T-cell (primary cell): ENCODE data around the gene ZFP28. TPM values are rescaled to one million over a fixed set of nuclear protein-coding genes. Genes with fewer than 3 reads are reported as not detected.

Source experiments
- ATAC-seq, 4 experiments: fragments of 200-7000 bp in 3 of 4; fragments of 150-1000 bp in 1 of 4; cut with Tn5 transposase; replicated peaks in 1 of 4; 1 replicate in 3 of 4; 2 replicates in 1 of 4; pipeline ENCODE4 v1.10.0; 2021; ENCODE audit warnings: moderate library complexity in 3 of 4, mild to moderate bottlenecking in 2 of 4, moderate number of reproducible peaks in 1 of 4
- CTCF ChIA-PET, 2 donors: fragments of 300-600 bp; sonication (Branson Sonifier 250); formaldehyde crosslinking; loops; one replicate each; lab custom pipeline; 2022; ENCODE audit warnings: antibody characterized with exemption in 2 of 2; lab: Charles Lee
- POLR2A ChIA-PET, 2 donors: fragments of 300-600 bp; sonication (Branson Sonifier 250); formaldehyde crosslinking; loops; one replicate each; lab custom pipeline; 2022; ENCODE audit warnings: antibody characterized with exemption in 2 of 2; lab: Charles Lee
- DNase-seq, 35 experiments: peaks; one replicate each; pipeline versions ENCODE4 v3.0.0 to v3.0.0-alpha.2; 2013 to 2023
- H3K27ac ChIP-seq: one replicate; pipeline ENCODE4 v1.5.1; 2013; ENCODE audit warnings: low read length
- H3K27me3 ChIP-seq, 2 experiments: replicated peaks in 1 of 2; 1 replicate in 1 of 2; 2 replicates in 1 of 2; pipeline versions ENCODE4 v1.6.1 to v1.7.0; 2013; ENCODE audit warnings: low read length in 1 of 2, mixed read lengths in 1 of 2; ENCODE audit not compliant: control insufficient read depth in 2 of 2, insufficient read depth in 2 of 2; ENCODE audit errors: extremely low read depth in 1 of 2
- H3K36me3 ChIP-seq, 2 donors: 1 replicate in 1 of 2; 2 replicates in 1 of 2; pipeline versions ENCODE4 v1.6.1 to v1.7.0; 2013; ENCODE audit warnings: low read length in 1 of 2; ENCODE audit not compliant: control insufficient read depth in 2 of 2, insufficient read depth in 1 of 2; ENCODE audit errors: extremely low read depth in 1 of 2
- H3K4me1 ChIP-seq, 2 experiments: 1 replicate in 1 of 2; 2 replicates in 1 of 2; pipeline versions ENCODE4 v1.6.1 to v1.7.0; 2013; ENCODE audit warnings: low read length in 2 of 2, mixed read lengths in 1 of 2; ENCODE audit not compliant: insufficient read depth in 2 of 2, control insufficient read depth in 1 of 2; ENCODE audit errors: extremely low read depth in 1 of 2
- H3K4me3 ChIP-seq, 2 donors: 1 replicate in 1 of 2; 2 replicates in 1 of 2; pipeline versions ENCODE4 v1.5.1 to v1.7.0; 2013; ENCODE audit warnings: mild to moderate bottlenecking in 2 of 2, low read length in 1 of 2, moderate library complexity in 1 of 2; ENCODE audit not compliant: control insufficient read depth in 1 of 2; ENCODE audit errors: extremely low read depth in 1 of 2
- H3K9me3 ChIP-seq: 2 replicates; pipeline ENCODE4 v1.7.0; 2013
- H3K27ac Mint-ChIP-seq, 2 donors: one replicate each; pipeline ENCODE4 v1.8.0; 2020 to 2021; ENCODE audit warnings: mild to moderate bottlenecking in 2 of 2, mixed read lengths in 2 of 2
- H3K27me3 Mint-ChIP-seq, 2 donors: one replicate each; pipeline ENCODE4 v1.8.0; 2021 to 2022; ENCODE audit warnings: mixed read lengths in 2 of 2
- H3K36me3 Mint-ChIP-seq: one replicate; pipeline ENCODE4 v1.8.0; 2021; ENCODE audit warnings: mixed read lengths
- H3K4me1 Mint-ChIP-seq, 3 donors: one replicate each; pipeline ENCODE4 v1.8.0; 2020 to 2022; ENCODE audit warnings: mixed read lengths in 3 of 3, mild to moderate bottlenecking in 1 of 3
- H3K4me3 Mint-ChIP-seq, 3 donors: one replicate each; pipeline ENCODE4 v1.8.0; 2020 to 2022; ENCODE audit warnings: mild to moderate bottlenecking in 3 of 3, mixed read lengths in 3 of 3, moderate library complexity in 3 of 3
- H3K9me3 Mint-ChIP-seq, 3 donors: one replicate each; pipeline ENCODE4 v1.8.0; 2020 to 2022; ENCODE audit warnings: mixed read lengths in 3 of 3
- WGBS: methylation state at CpG from one replicate; pipeline ENCODE4 v1.1.5; 2013; ENCODE audit warnings: missing lambda C conversion rate; ENCODE audit not compliant: insufficient coverage; 5-methylcytosine and 5-hydroxymethylcytosine counted together
- total RNA-seq, 35 experiments: library from RNA in 6 of 35; stranded (reverse) in 6 of 35; fragments of 120-200 nt in 1 of 35; gene quantifications; one replicate each; pipeline versions ENCODE4 v1.2.1 to v1.2.4 and lab custom pipeline; 2013 to 2026

Gene ZFP28
- total RNA-seq, 5 donors from 2014 or later (not counting 1 experiment from before 2014, with no cell fraction given) = 4.2 to 12.2 (median 9.8) TPM

- Histone ChIP-seq H3K9me3 (peaks cover 32% of the 10 kb centered on the region), H3K27me3 (no peaks in the 10 kb centered on the region), H3K4me3 (peak overlapping the region in 1 of 2 donors; percentile 15), H3K36me3 (no peaks in the 10 kb centered on the region), H3K27ac (no peak overlapping the region), H3K4me1 (peaks cover 3 to 13% of the 10 kb centered on the region in 2 experiments)
- ChIA-PET CTCF (no interaction called here), POLR2A (no interaction called here)
- peaks cover 9 to 13% (median 9%) of the 10 kb centered on the region in 3 donors for H3K4me1 Mint-ChIP-seq
- DNase-seq (no peak), ATAC-seq (no peak)
- no peak overlapping the region for H3K27ac Mint-ChIP-seq
- H3K36me3 Mint-ChIP-seq = peaks cover 61% of the 10 kb centered on the region
- H3K4me3 Mint-ChIP-seq = no peak overlapping the region
- peaks cover 22 to 68% (median 57%) of the 10 kb centered on the region in 3 donors for H3K9me3 Mint-ChIP-seq
- no peaks in the 10 kb centered on the region for H3K27me3 Mint-ChIP-seq
- 60% methylated on average over 1 of the region's 2 CpGs for WGBS
Measured at GRCh38 chr19:56562766-56563165, 24.0 kb downstream of the ZFP28 start.

- Histone ChIP-seq H3K4me1 (peaks cover 6 to 16% of the 10 kb centered on the region in 2 experiments), H3K27ac (peak overlapping the region; percentile 49), H3K27me3 (no peaks in the 10 kb centered on the region), H3K36me3 (peaks cover 0 to 15% of the 10 kb centered on the region in 2 donors), H3K9me3 (peaks cover 37% of the 10 kb centered on the region), H3K4me3 (peak overlapping the region; percentile 91 to 95)
- ChIA-PET POLR2A (no interaction called here), CTCF (no interaction called here)
- Mint-ChIP-seq H3K27me3 (no peaks in the 10 kb centered on the region), H3K27ac (peak overlapping the region; percentile 83 to 84), H3K9me3 (peaks cover 26 to 55% (median 42%) of the 10 kb centered on the region in 3 donors), H3K4me3 (peak overlapping the region; percentile 92 to 98 (median 93)), H3K36me3 (peaks cover 69% of the 10 kb centered on the region), H3K4me1 (peaks cover 12 to 20% (median 17%) of the 10 kb centered on the region in 3 donors)
- ATAC-seq (peak; percentile 37 to 55 (median 46)), DNase-seq (peak in 15 of 35 experiments; percentile 0 to 34 (median 10))
- WGBS = 5% methylated on average over 23 of the region's 23 CpGs
Measured at GRCh38 chr19:56566904-56567273, 28.1 kb downstream of the ZFP28 start.

- DNase-seq (peak; percentile 70 to 88 (median 80)), ATAC-seq (peak; percentile 97 to 98 (median 98))
- Histone ChIP-seq H3K27ac (peak within 1 kb of the TSS; percentile 49), H3K27me3 (no peaks in the 10 kb centered on the region), H3K9me3 (peaks cover 35% of the 10 kb centered on the region), H3K4me3 (peak within 1 kb of the TSS; percentile 91 to 95), H3K36me3 (peaks cover 0 to 15% of the 10 kb centered on the region in 2 donors), H3K4me1 (peaks cover 6 to 16% of the 10 kb centered on the region in 2 experiments)
- Mint-ChIP-seq H3K4me3 (peak within 1 kb of the TSS; percentile 92 to 98 (median 93)), H3K4me1 (peaks cover 12 to 20% (median 17%) of the 10 kb centered on the region in 3 donors), H3K9me3 (peaks cover 26 to 49% (median 43%) of the 10 kb centered on the region in 3 donors), H3K27me3 (no peaks in the 10 kb centered on the region), H3K36me3 (peaks cover 69% of the 10 kb centered on the region), H3K27ac (peak within 1 kb of the TSS; percentile 83 to 84)
- ChIA-PET CTCF (no interaction called here), POLR2A (no interaction called here)
- 11% methylated on average over 66 of the region's 66 CpGs for WGBS
Measured at GRCh38 chr19:56567274-56568120, 28.7 kb downstream of the ZFP28 start, which contains the start of gene ZNF470. Gene ZNF470, plus strand, starts transcription at chr19:56567468. Its CDS starts 2,844 bp downstream, at chr19:56570312.

GRCh38 chr19:56572589-56572988, 33.8 kb downstream of the ZFP28 start:
- ATAC-seq (no peak), DNase-seq (no peak)
- peaks cover 80% of the 10 kb centered on the region for H3K36me3 Mint-ChIP-seq
- H3K4me3 ChIP-seq = peak overlapping the region in 1 of 2 donors; percentile 23
- H3K36me3 ChIP-seq = peaks cover 7 to 24% of the 10 kb centered on the region in 2 donors
- no peak overlapping the region for H3K4me3 Mint-ChIP-seq
- peaks cover 4 to 10% (median 9%) of the 10 kb centered on the region in 3 donors for H3K4me1 Mint-ChIP-seq
- H3K9me3 Mint-ChIP-seq = peaks cover 29 to 65% (median 60%) of the 10 kb centered on the region in 3 donors
- ChIA-PET CTCF (interaction anchor here in 1 of 2 donors (0.7 kb wide), 1 partner anchor 71 kb away, joined by 4 read pairs; no protein-coding TSS in a partner anchor), POLR2A (no interaction called here)
- no CpG with 5 or more reads among the region's 2 CpGs for WGBS
- H3K27ac Mint-ChIP-seq = no peak overlapping the region
- no peak overlapping the region for H3K27ac ChIP-seq
- peaks cover 54% of the 10 kb centered on the region for H3K9me3 ChIP-seq
- H3K4me1 ChIP-seq = peaks cover 5% of the 10 kb centered on the region in 2 experiments
- H3K27me3 Mint-ChIP-seq = no peaks in the 10 kb centered on the region
- H3K27me3 ChIP-seq = no peaks in the 10 kb centered on the region

- no peak for DNase-seq
- POLR2A ChIA-PET = no interaction called here
Measured at GRCh38 chr19:56573914-56574313, 35.2 kb downstream of the ZFP28 start.

GRCh38 chr19:56577719-56578602, 39.2 kb downstream of the ZFP28 start:
- Mint-ChIP-seq H3K4me1 (no peaks in the 10 kb centered on the region), H3K36me3 (peaks cover 53% of the 10 kb centered on the region), H3K9me3 (peaks cover 26 to 74% (median 55%) of the 10 kb centered on the region in 3 donors), H3K27ac (no peak overlapping the region), H3K4me3 (no peak overlapping the region), H3K27me3 (no peaks in the 10 kb centered on the region)
- CTCF ChIA-PET = no interaction called here
- Histone ChIP-seq H3K4me3 (no peak overlapping the region), H3K36me3 (peaks cover 7 to 9% of the 10 kb centered on the region in 2 donors), H3K27ac (no peak overlapping the region), H3K27me3 (no peaks in the 10 kb centered on the region), H3K4me1 (no peaks in the 10 kb centered on the region), H3K9me3 (peaks cover 51% of the 10 kb centered on the region)
- no peak for DNase-seq
- 97% methylated on average over 4 of the region's 11 CpGs for WGBS
- POLR2A ChIA-PET = no interaction called here
- no peak for ATAC-seq

More at GRCh38 chr19:56573914-56574313, 35.2 kb downstream of the ZFP28 start:
- no peak overlapping the region for H3K4me3 ChIP-seq
- Mint-ChIP-seq H3K27ac (no peak overlapping the region), H3K36me3 (peaks cover 74% of the 10 kb centered on the region), H3K9me3 (peaks cover 29 to 75% (median 64%) of the 10 kb centered on the region in 3 donors), H3K27me3 (no peaks in the 10 kb centered on the region), H3K4me1 (no peaks in the 10 kb centered on the region), H3K4me3 (no peak overlapping the region)
- peaks cover 7 to 24% of the 10 kb centered on the region in 2 donors for H3K36me3 ChIP-seq
- no peaks in the 10 kb centered on the region for H3K27me3 ChIP-seq
- ATAC-seq = no peak
- peaks cover 62% of the 10 kb centered on the region for H3K9me3 ChIP-seq
- CTCF ChIA-PET = no interaction called here
- no CpG with 5 or more reads among the region's 3 CpGs for WGBS
- H3K4me1 ChIP-seq = no peaks in the 10 kb centered on the region
- H3K27ac ChIP-seq = no peak overlapping the region
